ENCODE measurements around the gene CES2. TPM values are rescaled to one million over a fixed set of nuclear protein-coding genes. Genes with fewer than 3 reads are reported as not detected.
"Not testable (repeated sequence)": the region's sequence is repeated elsewhere in the genome, so short reads cannot be mapped to it uniquely, and the experiment has no call there.

CES2 gene
- polyA plus RNA-seq, 1 of the 3 experiments (the other 2 are of a cell fraction) = 33.1 TPM

DNA sequence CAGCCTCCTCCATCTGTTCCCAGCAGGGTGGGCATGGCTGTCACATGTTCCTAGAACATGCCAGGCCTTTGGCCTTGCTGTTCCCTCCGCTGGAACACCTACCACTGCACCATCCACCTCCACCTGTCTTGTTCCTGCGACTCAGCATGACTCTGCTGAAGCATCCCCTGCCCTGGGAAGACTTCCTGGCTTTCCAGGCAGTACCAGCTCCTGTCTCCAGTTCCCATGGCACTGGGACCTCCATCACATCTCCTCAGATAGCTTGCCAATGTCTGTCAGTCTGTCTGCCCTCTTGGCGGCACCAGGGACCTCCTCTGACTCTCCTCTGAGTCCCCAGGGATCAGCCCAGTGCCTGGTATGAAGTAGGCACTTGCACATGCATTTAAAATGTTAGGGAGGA, 39.3 kb upstream of the CES2 start:
- no peak overlapping the region for H3K27ac ChIP-seq (ENCODE audit: low read depth in 2 of 2, low read length in 1 of 2)
- H3K79me2 ChIP-seq (ENCODE audit: insufficient read depth) = no peaks in the 10 kb centered on the region
- H3K36me3 ChIP-seq (replicated peaks in 1 of 2; ENCODE audit: control insufficient read depth in 1 of 2, insufficient read depth in 2 of 2, low read length in 1 of 2) = no peaks in the 10 kb centered on the region
- no peaks in the 10 kb centered on the region for H4K20me1 ChIP-seq (ENCODE audit: insufficient read depth)
- CTCF ChIA-PET = interaction anchor here (0.8 to 8.5 kb wide), 29 partner anchors 9 to 289 kb away, joined by 3 to 174 read pairs (median 6); partner anchors contain the start of genes CDH16, CES3, CIAO2B and NOL3
- no peak overlapping the region for H3K9ac ChIP-seq
- H3K9me3 ChIP-seq = no peaks in the 10 kb centered on the region
- no peak overlapping the region for H3K4me2 ChIP-seq
- TF ChIP-seq, protein P1, sequence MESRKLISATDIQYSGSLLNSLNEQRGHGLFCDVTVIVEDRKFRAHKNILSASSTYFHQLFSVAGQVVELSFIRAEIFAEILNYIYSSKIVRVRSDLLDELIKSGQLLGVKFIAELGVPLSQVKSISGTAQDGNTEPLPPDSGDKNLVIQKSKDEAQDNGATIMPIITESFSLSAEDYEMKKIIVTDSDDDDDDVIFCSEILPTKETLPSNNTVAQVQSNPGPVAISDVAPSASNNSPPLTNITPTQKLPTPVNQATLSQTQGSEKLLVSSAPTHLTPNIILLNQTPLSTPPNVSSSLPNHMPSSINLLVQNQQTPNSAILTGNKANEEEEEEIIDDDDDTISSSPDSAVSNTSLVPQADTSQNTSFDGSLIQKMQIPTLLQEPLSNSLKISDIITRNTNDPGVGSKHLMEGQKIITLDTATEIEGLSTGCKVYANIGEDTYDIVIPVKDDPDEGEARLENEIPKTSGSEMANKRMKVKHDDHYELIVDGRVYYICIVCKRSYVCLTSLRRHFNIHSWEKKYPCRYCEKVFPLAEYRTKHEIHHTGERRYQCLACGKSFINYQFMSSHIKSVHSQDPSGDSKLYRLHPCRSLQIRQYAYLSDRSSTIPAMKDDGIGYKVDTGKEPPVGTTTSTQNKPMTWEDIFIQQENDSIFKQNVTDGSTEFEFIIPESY (IDR thresholded peaks at IDR 0.05; ENCODE audit: borderline replicate concordance, low read depth) = no peak
- TF ChIP-seq RXRA (IDR thresholded peaks at IDR 0.05; ENCODE audit: borderline replicate concordance, low read depth) (no peak), TEAD4 (IDR thresholded peaks at IDR 0.05; ENCODE audit: borderline replicate concordance, insufficient read depth) (no peak), GABPA (IDR thresholded peaks at IDR 0.05; ENCODE audit: low read depth) (no peak), NRF1 (IDR thresholded peaks at IDR 0.05; ENCODE audit: low read depth, low read length) (no peak), RAD21 (IDR thresholded peaks at IDR 0.05; ENCODE audit: low read length) (no peak), SIN3A (IDR thresholded peaks at IDR 0.05; ENCODE audit: borderline replicate concordance, low read depth, low read length) (no peak), YY1 (IDR thresholded peaks at IDR 0.05; ENCODE audit: low read depth) (no peak), MEF2A (IDR thresholded peaks at IDR 0.05; ENCODE audit: borderline replicate concordance, low read depth) (no peak), ELF1 (IDR thresholded peaks at IDR 0.05) (no peak), EZH2phosphoT487 (IDR thresholded peaks at IDR 0.05; ENCODE audit: borderline replicate concordance, low read depth) (no peak), GATA2 (CRISPR knock-in tag; IDR thresholded peaks at IDR 0.05) (no peak), TCF12 (IDR thresholded peaks at IDR 0.05) (no peak)
- TF ChIP-seq, protein P2, sequence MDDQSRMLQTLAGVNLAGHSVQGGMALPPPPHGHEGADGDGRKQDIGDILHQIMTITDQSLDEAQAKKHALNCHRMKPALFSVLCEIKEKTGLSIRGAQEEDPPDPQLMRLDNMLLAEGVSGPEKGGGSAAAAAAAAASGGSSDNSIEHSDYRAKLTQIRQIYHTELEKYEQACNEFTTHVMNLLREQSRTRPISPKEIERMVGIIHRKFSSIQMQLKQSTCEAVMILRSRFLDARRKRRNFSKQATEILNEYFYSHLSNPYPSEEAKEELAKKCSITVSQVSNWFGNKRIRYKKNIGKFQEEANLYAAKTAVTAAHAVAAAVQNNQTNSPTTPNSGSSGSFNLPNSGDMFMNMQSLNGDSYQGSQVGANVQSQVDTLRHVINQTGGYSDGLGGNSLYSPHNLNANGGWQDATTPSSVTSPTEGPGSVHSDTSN (IDR thresholded peaks at IDR 0.05) = no peak
- TF ChIP-seq, protein P3, sequence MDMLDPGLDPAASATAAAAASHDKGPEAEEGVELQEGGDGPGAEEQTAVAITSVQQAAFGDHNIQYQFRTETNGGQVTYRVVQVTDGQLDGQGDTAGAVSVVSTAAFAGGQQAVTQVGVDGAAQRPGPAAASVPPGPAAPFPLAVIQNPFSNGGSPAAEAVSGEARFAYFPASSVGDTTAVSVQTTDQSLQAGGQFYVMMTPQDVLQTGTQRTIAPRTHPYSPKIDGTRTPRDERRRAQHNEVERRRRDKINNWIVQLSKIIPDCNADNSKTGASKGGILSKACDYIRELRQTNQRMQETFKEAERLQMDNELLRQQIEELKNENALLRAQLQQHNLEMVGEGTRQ (IDR thresholded peaks at IDR 0.05; ENCODE audit: borderline replicate concordance, low read depth, low read length) = no peak
- no peaks in the 10 kb centered on the region for H3K27me3 ChIP-seq (ENCODE audit: insufficient read depth)
- no peaks in the 10 kb centered on the region for H3K9me2 ChIP-seq
- no peak overlapping the region for H2AFZ ChIP-seq (ENCODE audit: low read depth)
- DNase-seq = no peak
- 94% methylated on average over 3 of the region's 3 CpGs for WGBS (ENCODE audit: low lambda C conversion rate)
- H3F3A ChIP-seq (replicated peaks; ENCODE audit: insufficient read depth) = peaks cover 3% of the 10 kb centered on the region
- H3K4me1 ChIP-seq (ENCODE audit: control insufficient read depth in 1 of 2, insufficient read depth in 2 of 2, low read depth in 1 of 2, low read length in 1 of 2) = peaks cover 18 to 19% of the 10 kb centered on the region in 2 experiments
- H3K4me3 ChIP-seq (ENCODE audit: low read depth in 2 of 2, low read length in 1 of 2) = no peak overlapping the region
- POLR2A ChIA-PET = interaction anchor here (1.0 kb wide), 1 partner anchor 15 kb away, joined by 4 read pairs; the partner anchor contains the start of gene PDP2

DNA sequence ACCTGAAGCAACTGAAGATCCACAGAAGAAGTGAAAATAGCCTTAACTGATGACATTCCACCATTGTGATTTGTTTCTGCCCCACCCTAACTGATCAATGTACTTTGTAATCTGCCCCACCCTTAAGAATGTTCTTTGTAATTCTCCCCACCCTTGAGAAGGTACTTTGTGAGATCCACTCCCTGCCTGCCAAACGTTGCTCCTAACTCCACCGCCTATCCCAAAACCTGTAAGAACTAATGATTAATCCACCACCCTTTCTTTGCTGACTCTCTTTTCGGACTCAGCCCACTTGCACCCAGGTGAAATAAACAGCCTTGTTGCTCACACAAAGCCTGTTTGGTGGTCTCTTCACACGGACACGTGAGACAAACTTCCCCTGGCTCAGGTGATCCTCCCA, 38.6 kb upstream of the CES2 start:
- CTCF ChIA-PET = interaction anchor here (1.3 to 8.5 kb wide), 7 partner anchors 9 to 54 kb away, joined by 3 to 174 read pairs (median 35); partner anchors contain the start of genes CDH16, CIAO2B and RRAD
- H3K36me3 ChIP-seq (replicated peaks in 1 of 2; ENCODE audit: control insufficient read depth in 1 of 2, insufficient read depth in 2 of 2, low read length in 1 of 2); DNase-seq; H3K4me3 ChIP-seq (ENCODE audit: low read depth in 2 of 2, low read length in 1 of 2); H3K79me2 ChIP-seq (ENCODE audit: insufficient read depth); H3K9me3 ChIP-seq; H3K27ac ChIP-seq (ENCODE audit: low read depth in 2 of 2, low read length in 1 of 2); H2AFZ ChIP-seq (ENCODE audit: low read depth); H3K4me2 ChIP-seq; H3F3A ChIP-seq (replicated peaks; ENCODE audit: insufficient read depth); H3K9ac ChIP-seq; H3K9me2 ChIP-seq; H4K20me1 ChIP-seq (ENCODE audit: insufficient read depth); POLR2A ChIA-PET; H3K27me3 ChIP-seq (ENCODE audit: insufficient read depth): not testable (repeated sequence)
- H3K4me1 ChIP-seq (ENCODE audit: control insufficient read depth in 1 of 2, insufficient read depth in 2 of 2, low read depth in 1 of 2, low read length in 1 of 2) = peaks cover 19% of the 10 kb centered on the region in 2 experiments
- 93% methylated on average over 5 of the region's 5 CpGs for WGBS (ENCODE audit: low lambda C conversion rate)

Measured in SK-N-SH (cell line).